K562 (cell line): ENCODE measurements around the gene IQCE. TPM values are rescaled to one million over a fixed set of nuclear protein-coding genes. Genes with fewer than 3 reads are reported as not detected.

Experiments used
- ATAC-seq: fragments of 200-7000 bp; cut with Tn5 transposase; 3 replicates; pipeline ENCODE4 v1.9.1; 2020; ENCODE audit warnings: moderate library complexity
- BruUV-seq: library from RNA; stranded (reverse); fragments of 400-500 nt; replicated peaks from 2 replicates; lab custom pipeline; 2021; lab: Mats Ljungman, UMichigan
- CTCF ChIA-PET: fragments of 300-600 bp; formaldehyde crosslinking; extraction: SDS; loops from one replicate; lab custom pipeline; 2021; ENCODE audit warnings: low intra/inter-chr PET ratio; lab: Yijun Ruan, JAX
- POLR2A ChIA-PET: fragments of 300-600, 350-650 bp; sonication (Branson Sonifier 250); formaldehyde crosslinking; extraction: SDS; loops from one replicate; lab custom pipeline; 2021; ENCODE audit warnings: antibody characterized with exemption, inconsistent platforms; lab: Yijun Ruan, JAX
- DNase-seq, 4 experiments: peaks; one replicate each; pipeline versions ENCODE4 v3.0.0 to v3.0.0-alpha.2; 2011 to 2018; ENCODE audit warnings: low spot score in 3 of 4, mixed read lengths in 3 of 4; ENCODE audit errors: extremely low read depth in 1 of 4
- FAIRE-seq: peaks from 2 replicates; lab custom pipeline; 2011; peaks lifted over from hg19 to GRCh38; lab: Jason Lieb, UNC
- H2AFZ ChIP-seq: 2 replicates; pipeline ENCODE4 v1.6.0; 2011; ENCODE audit warnings: low read depth, low read length, control low read depth, inconsistent platforms
- H3K27ac ChIP-seq: fragments of 200-600 bp; 3 replicates; pipeline ENCODE4 v1.8.0; 2011; ENCODE audit warnings: low read depth, mild to moderate bottlenecking, control low read depth, inconsistent platforms, low read length, moderate library complexity, mixed read lengths; ENCODE audit errors: extremely low read depth
- H3K27me3 ChIP-seq, 2 experiments: fragments of 300-600 bp in 1 of 2; 2 replicates in 1 of 2; 3 replicates in 1 of 2; pipeline versions ENCODE4 v1.6.0 to v1.8.0; 2011; ENCODE audit warnings: inconsistent platforms in 2 of 2, low read length in 2 of 2, mild to moderate bottlenecking in 1 of 2, mixed read lengths in 1 of 2, moderate library complexity in 1 of 2; ENCODE audit not compliant: control insufficient read depth in 2 of 2, insufficient read depth in 2 of 2
- H3K36me3 ChIP-seq: fragments of 300-600 bp; 3 replicates; pipeline ENCODE4 v1.8.0; 2011; ENCODE audit warnings: mild to moderate bottlenecking, low read length, inconsistent platforms; ENCODE audit not compliant: control insufficient read depth, insufficient read depth
- H3K4me1 ChIP-seq, 2 experiments: fragments of 200-600 bp in 1 of 2; replicated peaks in 1 of 2; 2 replicates in 1 of 2; 3 replicates in 1 of 2; pipeline versions ENCODE4 v1.5.1 to v1.8.0; 2011; ENCODE audit warnings: inconsistent platforms in 2 of 2, low read length in 2 of 2, mild to moderate bottlenecking in 1 of 2, mixed read lengths in 1 of 2, moderate library complexity in 1 of 2; ENCODE audit not compliant: control insufficient read depth in 2 of 2, insufficient read depth in 2 of 2
- H3K4me2 ChIP-seq: 2 replicates; pipeline ENCODE4 v1.6.1; 2011; ENCODE audit warnings: low read length, control low read depth, inconsistent platforms, mixed read lengths; ENCODE audit not compliant: insufficient read depth
- H3K4me3 ChIP-seq: fragments of 200-600 bp; sonication (generic), shearing (Covaris generic); 2 replicates; pipeline ENCODE4 v1.5.1; 2016; ENCODE audit warnings: control low read depth, inconsistent platforms
- H3K79me2 ChIP-seq: fragments of 200-600 bp; 3 replicates; pipeline ENCODE4 v1.8.0; 2011; ENCODE audit warnings: low read length, inconsistent platforms; ENCODE audit not compliant: control insufficient read depth, insufficient read depth
- H3K9ac ChIP-seq, 2 experiments: 2 replicates each; pipeline versions ENCODE4 v1.6.0 to v1.6.1; 2011; ENCODE audit warnings: low read depth in 2 of 2, low read length in 2 of 2, control low read depth in 1 of 2, inconsistent platforms in 1 of 2, mild to moderate bottlenecking in 1 of 2, mixed read lengths in 1 of 2; ENCODE audit not compliant: insufficient read depth in 1 of 2
- H3K9me1 ChIP-seq: one replicate; pipeline ENCODE4 v1.6.0; 2011; ENCODE audit warnings: inconsistent platforms, mild to moderate bottlenecking, low read length, moderate library complexity; ENCODE audit not compliant: control insufficient read depth, insufficient read depth
- H3K9me3 ChIP-seq: replicated peaks from 2 replicates; pipeline ENCODE4 v1.5.1; 2011; ENCODE audit warnings: low read depth, low read length, inconsistent platforms; ENCODE audit not compliant: control insufficient read depth, insufficient read depth
- H4K20me1 ChIP-seq: replicated peaks from 2 replicates; pipeline ENCODE4 v1.6.1; 2011; ENCODE audit warnings: low read length, inconsistent platforms, mixed read lengths; ENCODE audit not compliant: control insufficient read depth, insufficient read depth
- MYC ChIP-seq, 2 experiments: fragments of 250-450 bp in 1 of 2; sonication (Bioruptor Pico) in 1 of 2; IDR thresholded peaks; 2 replicates each; pipeline versions ENCODE4 v1.5.1 to v1.6.1; 2012 to 2021; ENCODE audit warnings: low read depth in 2 of 2, borderline replicate concordance in 1 of 2, improper control_type of control experiment in 1 of 2, low read length in 1 of 2, mild to moderate bottlenecking in 1 of 2, moderate library complexity in 1 of 2
- NFIC ChIP-seq: fragments of 450-650 bp; IDR thresholded peaks from 2 replicates; pipeline ENCODE4 v1.6.1; 2017; ENCODE audit warnings: mild to moderate bottlenecking, inconsistent platforms
- ZBTB8A ChIP-seq: fragments of 450-650 bp; IDR thresholded peaks from 2 replicates; pipeline ENCODE4 v1.6.1; 2018; ENCODE audit warnings: mild to moderate bottlenecking, moderate library complexity; ENCODE audit not compliant: partially characterized antibody
- ZNF263 ChIP-seq: sonication (generic); formaldehyde crosslinking; IDR thresholded peaks from 2 replicates; pipeline ENCODE4 v1.8.0; 2022; ENCODE audit warnings: mild to moderate bottlenecking, missing genetic modification reagents, borderline replicate concordance
- WGBS: fragments of 100-300 bp; shearing (Covaris generic); methylation state at CpG from one replicate; pipeline ENCODE4 v1.1.6; 2016; ENCODE audit warnings: low coverage, mixed read lengths; ENCODE audit not compliant: insufficient coverage; ENCODE audit errors: missing lambda C conversion rate; 5-methylcytosine and 5-hydroxymethylcytosine counted together
- in situ Hi-C: fragments of 300-500 bp; cut with MboI; formaldehyde crosslinking; loops from 4 replicates; pipeline ENCODE4 v1.15.0; 2018; ENCODE audit warnings: inconsistent platforms, mixed read lengths
- intact Hi-C: fragments of 100-400 bp; cut with micrococcal nuclease; formaldehyde crosslinking; loops from 2 replicates; pipeline ENCODE4 v1.14.2; 2022
- polyA plus RNA-seq, 8 experiments: library from polyadenylated mRNA; depleted of rRNA in 4 of 8; stranded (reverse) in 5 of 8; unstranded in 3 of 8; fragments of >200 nt; fragmentation: Nextera tagmentation in 2 of 8; fragmentation: Illumina TruSeq in 1 of 8; extraction: Ambion mirVana in 2 of 8; extraction: Trizol in 1 of 8; gene quantifications; 2 replicates each; pipeline versions ENCODE4 v1.2.1 to v1.2.3, GENCODE V29; 2011 to 2014; ENCODE audit warnings: inconsistent platforms in 1 of 8, missing spikeins in 1 of 8
- total RNA-seq, 7 experiments: library from RNA; depleted of rRNA in 6 of 7; stranded (reverse); fragments of >200 nt in 6 of 7; fragmentation: Illumina TruSeq in 2 of 7; extraction: Trizol in 2 of 7; gene quantifications; 2 replicates each; pipeline versions ENCODE4 v1.2.1 to v1.2.3, GENCODE V29; 2011 to 2021; ENCODE audit warnings: low replicate concordance in 1 of 7

Gene IQCE
- total and polyA plus RNA-seq, 9 of the 15 experiments (the other 6 are each of a cell fraction or from before 2014, with no cell fraction given), result 0.18 to 8.5 (median 4.2) TPM

- no peak for FAIRE-seq
- ChIA-PET CTCF (no interaction called here), POLR2A (interaction anchor here (1.0 kb wide), 1 partner anchor 13 kb away, joined by 4 read pairs; no protein-coding TSS in a partner anchor)
- no TSS peak for BruUV-seq
- Histone ChIP-seq H3K27ac (no peak overlapping the region), H2AFZ (0 out of 2 replicates have a peak overlapping the region, but pooled peaks have one; percentile 14), H4K20me1 (no peaks in the 10 kb centered on the region), H3K9me3 (no peaks in the 10 kb centered on the region), H3K4me1 (peaks cover 27 to 69% of the 10 kb centered on the region in 2 experiments; a peak in 4 of 5 replicates), H3K79me2 (no peaks in the 10 kb centered on the region), H3K9me1 (no peaks in the 10 kb centered on the region), H3K4me3 (no peak overlapping the region), H3K36me3 (no peaks in the 10 kb centered on the region), H3K27me3 (peaks cover 0 to 8% of the 10 kb centered on the region in 2 experiments; a peak in 3 of 5 replicates), H3K4me2 (no peak overlapping the region), H3K9ac (peak overlapping the region in 1 of 2 experiments; percentile 36; a peak in 2 of 4 replicates)
- 49% methylated on average over 10 of the region's 12 CpGs for WGBS
- intact Hi-C loops (no loop called here), in situ Hi-C loops (no loop called here)
- DNase-seq, result no peak
- ATAC-seq, result no peak
- TF ChIP-seq NFIC (peak; percentile 82), ZBTB8A (no peak), MYC (IDR thresholded peaks at IDR 0.05; ENCODE audit: low read depth, low read length) (no peak), MYC (CRISPR knock-in tag; IDR thresholded peaks at IDR 0.05; ENCODE audit: borderline replicate concordance, low read depth) (no peak), ZNF263 (peak; percentile 80)
Observed at GRCh38 chr7:2621948-2622640, 63.3 kb downstream of the IQCE start.
